GM11168 (cell line): ENCODE results near the gene OMD.
"Not testable (repeated sequence)": the region's sequence is repeated elsewhere in the genome, so short reads cannot be mapped to it uniquely, and the experiment has no call there.

Experiments used
- in situ Hi-C: fragments of 300-500 bp; cut with MboI; formaldehyde crosslinking; loops from one replicate; pipeline ENCODE4 v1.12.0; 2022; ENCODE audit warnings: low sequenced_read_pairs; ENCODE audit not compliant: unreplicated experiment

OMD gene

GRCh38 chr9:92414566-92414965 is 9.7 kb downstream of the OMD start:
- in situ Hi-C loops, result no loop called here

GRCh38 chr9:92411157-92411556 is 13.1 kb downstream of the OMD start:
- in situ Hi-C loops, result not testable (repeated sequence)

GRCh38 chr9:92408747-92409478 is 15.4 kb downstream of the OMD start:
- in situ Hi-C loops, result no loop called here

- in situ Hi-C loops, result no loop called here
Observed at GRCh38 chr9:92407818-92408217, 16.5 kb downstream of the OMD start.

GRCh38 chr9:92406477-92406876 is 17.8 kb downstream of the OMD start:
- in situ Hi-C loops, result no loop called here

GRCh38 chr9:92405818-92406217 is 18.5 kb downstream of the OMD start:
- in situ Hi-C loops, result no loop called here

GRCh38 chr9:92404042-92404836 is 20.0 kb downstream of the OMD start, which contains the start of gene OGN:
OGN (minus strand) TSS chr9:92404578; CDS start chr9:92403407, 1,171 bp downstream.
- in situ Hi-C loops, result no loop called here

- in situ Hi-C loops, result no loop called here
Observed at GRCh38 chr9:92402826-92403745, 21.2 kb downstream of the OMD start.

GRCh38 chr9:92402360-92402759 is 21.9 kb downstream of the OMD start:
- in situ Hi-C loops, result no loop called here

GRCh38 chr9:92397853-92398252 is 26.4 kb downstream of the OMD start:
- in situ Hi-C loops, result no loop called here

- in situ Hi-C loops, result no loop called here
Observed at GRCh38 chr9:92395617-92396016, 28.7 kb downstream of the OMD start.

- in situ Hi-C loops, result no loop called here
Observed at GRCh38 chr9:92393686-92394085, 30.6 kb downstream of the OMD start.

GRCh38 chr9:92392690-92393089 is 31.6 kb downstream of the OMD start:
- in situ Hi-C loops, result no loop called here

- in situ Hi-C loops, result no loop called here
Observed at GRCh38 chr9:92385953-92386352, 38.3 kb downstream of the OMD start.

GRCh38 chr9:92385477-92385876 is 38.8 kb downstream of the OMD start:
- in situ Hi-C loops, result no loop called here

GRCh38 chr9:92385001-92385400 is 39.3 kb downstream of the OMD start:
- in situ Hi-C loops, result no loop called here

GRCh38 chr9:92384375-92384774 is 39.9 kb downstream of the OMD start:
- in situ Hi-C loops, result no loop called here

- in situ Hi-C loops, result no loop called here
Observed at GRCh38 chr9:92381775-92382174, 42.5 kb downstream of the OMD start.

- in situ Hi-C loops, result no loop called here
Observed at GRCh38 chr9:92380603-92381002, 43.7 kb downstream of the OMD start.

- in situ Hi-C loops, result no loop called here
Observed at GRCh38 chr9:92378865-92379560, 45.3 kb downstream of the OMD start.
